GM19467 (cell line): ENCODE results near the gene GLYATL3.
A peak's percentile ranks its signal among the peaks of the same experiment; 100 is the strongest.

Source experiments
- ATAC-seq: cut with Tn5 transposase; IDR thresholded peaks from one replicate; pipeline ENCODE4 v1.9.1; 2021; ENCODE audit warnings: mild to moderate bottlenecking, moderate library complexity; ENCODE audit not compliant: unreplicated experiment

Gene GLYATL3

DNA sequence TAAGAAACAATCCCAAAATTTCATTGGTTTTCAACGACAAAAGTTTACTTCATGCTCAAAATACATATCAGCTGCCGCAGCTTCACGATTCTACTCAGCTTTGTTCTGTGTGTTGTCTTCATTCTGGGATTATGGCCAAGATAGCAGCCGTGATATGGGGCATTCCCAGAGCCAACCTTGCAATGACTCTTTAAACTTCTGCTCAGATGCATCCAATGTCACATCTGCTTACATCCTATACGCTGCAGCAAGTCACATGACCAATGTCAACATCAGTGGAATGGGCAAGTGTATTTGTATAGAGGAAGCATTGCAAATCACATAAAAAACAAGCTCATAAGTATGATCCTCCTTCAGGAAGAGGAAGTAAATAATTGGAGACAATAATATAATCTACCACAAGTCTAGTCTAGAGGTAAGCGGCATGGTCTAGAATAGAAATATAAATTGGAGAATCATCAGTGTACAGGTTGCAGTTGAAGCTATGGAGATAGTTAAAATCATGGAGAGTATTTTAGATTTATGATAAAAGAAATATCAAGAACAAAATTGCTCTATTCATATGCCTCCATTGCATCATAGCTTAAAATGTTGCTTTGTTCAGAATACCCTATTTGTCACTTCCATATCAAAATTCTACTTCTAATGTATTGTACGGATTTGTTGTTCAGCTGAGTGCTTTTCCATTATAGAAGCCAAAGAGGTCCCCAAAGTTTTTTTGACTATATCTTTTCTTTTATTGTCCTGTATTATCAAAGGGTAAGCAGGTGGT is 43.5 kb downstream of the GLYATL3 start:
- ATAC-seq = no peak

DNA sequence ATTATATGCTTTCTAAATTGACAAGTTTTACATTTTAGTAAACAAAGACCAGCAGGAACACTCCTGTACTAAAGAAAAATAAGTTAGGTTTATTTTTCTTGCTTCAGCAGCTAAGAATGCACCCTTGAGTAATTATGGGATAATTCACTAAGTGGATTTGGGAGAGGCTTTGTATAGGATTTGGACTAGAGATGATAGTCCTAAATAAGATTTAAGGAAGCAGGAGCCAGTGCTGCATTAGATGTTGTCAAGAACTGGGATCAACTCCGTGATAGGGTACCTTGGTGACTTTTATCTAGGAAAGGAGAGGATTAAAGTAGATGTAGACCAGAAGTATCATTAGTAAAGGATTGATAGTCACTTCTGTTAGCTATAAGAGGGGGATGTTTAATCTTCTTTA is 46.6 kb downstream of the GLYATL3 start:
- ATAC-seq = no peak

DNA sequence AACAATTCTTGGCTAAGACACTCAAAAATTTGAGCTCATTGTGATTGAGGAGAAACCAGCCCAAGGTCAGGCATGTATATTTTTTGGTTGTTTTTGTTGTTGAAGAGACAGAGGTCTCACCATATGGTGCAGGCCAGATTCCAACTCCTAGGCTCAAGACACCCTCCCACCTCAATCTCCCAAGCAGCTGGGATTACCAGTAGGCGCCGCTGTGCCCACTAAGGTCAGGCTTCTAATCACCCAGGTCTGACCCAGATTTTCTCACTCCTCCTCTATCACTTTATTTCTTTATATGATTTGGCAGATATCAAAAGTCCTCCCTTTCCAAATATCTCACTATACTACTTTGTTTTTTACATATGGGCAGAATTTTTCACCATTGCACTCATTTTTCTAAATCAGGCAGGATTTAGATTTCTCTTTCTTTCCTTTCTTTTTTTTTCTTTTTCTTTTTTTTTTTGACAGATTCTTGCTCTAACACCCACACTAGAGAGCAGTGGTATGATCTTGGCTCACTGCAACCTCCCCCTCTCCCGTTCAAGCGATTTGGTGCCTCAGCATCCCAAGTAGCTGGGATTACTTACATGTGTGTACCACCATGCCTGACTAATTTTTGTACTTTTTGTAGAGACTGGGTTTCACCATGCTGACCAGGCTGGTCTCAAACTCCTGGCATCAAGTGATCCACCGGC is 49.0 kb downstream of the GLYATL3 start:
- no peak for ATAC-seq

DNA sequence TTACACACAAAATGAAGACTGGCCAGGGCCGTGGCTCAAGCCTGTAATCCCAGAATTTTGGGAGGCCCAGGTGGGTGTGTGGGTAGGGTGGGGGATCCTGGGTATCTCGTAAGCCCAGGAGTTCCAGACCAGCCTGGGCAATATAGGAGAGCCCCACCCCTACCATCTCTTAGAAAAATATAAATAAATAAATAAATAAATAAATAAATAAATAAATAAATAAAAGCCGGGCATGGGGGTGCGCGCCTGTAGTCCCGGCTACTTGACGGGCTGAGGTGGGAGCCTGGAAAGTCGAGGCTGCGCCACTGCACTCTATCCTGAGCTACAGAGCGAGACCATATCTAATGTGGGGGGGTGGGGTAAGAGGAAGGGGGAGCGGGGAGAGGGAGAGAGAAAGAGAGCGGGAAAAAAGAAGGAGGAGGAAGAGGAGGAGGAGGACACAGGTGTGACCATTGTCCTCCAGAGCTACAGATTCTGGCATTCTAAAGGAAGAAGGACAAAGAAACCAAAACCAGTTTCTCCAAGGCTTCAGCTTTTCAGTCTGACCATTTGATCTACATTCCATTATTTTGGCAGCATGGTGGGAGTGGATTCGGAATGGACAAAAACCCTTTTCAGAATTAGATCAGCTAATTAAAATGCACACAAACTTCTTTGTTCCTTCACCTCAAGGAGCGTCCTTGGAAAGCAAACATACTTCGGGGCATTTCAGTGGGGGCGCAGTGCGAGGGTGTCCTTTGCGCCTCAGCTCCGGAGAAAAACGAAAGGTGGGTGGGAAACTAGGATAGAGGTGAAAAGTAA is 50.2 kb downstream of the GLYATL3 start:
- no peak for ATAC-seq

DNA sequence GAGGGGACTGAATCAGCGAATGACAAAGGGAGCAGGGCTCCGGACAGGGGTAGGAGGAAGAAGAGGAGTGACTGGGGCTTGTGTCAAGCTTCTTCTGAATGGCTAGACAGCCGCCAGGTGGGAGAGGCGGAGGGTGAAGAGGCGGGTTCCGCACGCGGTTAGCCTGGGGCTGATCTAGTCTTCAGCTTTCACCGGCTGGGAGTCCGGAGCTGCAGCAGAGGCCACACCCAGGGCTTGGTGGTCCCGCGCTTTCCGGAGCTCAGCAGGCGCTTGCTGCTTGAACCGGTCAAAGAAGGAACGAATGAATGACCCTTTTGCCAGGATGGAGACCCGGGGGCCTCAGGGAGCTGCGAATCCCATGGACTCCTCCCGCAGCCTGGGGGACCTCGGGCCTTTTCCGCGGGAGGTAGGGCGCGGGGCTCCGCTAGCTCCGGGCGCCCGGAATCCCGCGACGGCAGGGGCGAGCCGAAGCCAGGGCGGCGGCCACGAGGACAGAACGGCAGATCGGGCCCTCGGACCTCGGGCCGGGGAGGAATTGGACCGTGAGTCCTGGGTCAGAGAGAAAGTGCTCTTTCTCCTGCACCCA is 50.9 kb downstream of the GLYATL3 start, which contains the start of gene C6orf141:
TSS of gene C6orf141 (plus strand) at position 177 of the 586 bp plus-strand sequence. CDS start at position 302, 125 bp downstream.
- ATAC-seq = peak; percentile 64

DNA sequence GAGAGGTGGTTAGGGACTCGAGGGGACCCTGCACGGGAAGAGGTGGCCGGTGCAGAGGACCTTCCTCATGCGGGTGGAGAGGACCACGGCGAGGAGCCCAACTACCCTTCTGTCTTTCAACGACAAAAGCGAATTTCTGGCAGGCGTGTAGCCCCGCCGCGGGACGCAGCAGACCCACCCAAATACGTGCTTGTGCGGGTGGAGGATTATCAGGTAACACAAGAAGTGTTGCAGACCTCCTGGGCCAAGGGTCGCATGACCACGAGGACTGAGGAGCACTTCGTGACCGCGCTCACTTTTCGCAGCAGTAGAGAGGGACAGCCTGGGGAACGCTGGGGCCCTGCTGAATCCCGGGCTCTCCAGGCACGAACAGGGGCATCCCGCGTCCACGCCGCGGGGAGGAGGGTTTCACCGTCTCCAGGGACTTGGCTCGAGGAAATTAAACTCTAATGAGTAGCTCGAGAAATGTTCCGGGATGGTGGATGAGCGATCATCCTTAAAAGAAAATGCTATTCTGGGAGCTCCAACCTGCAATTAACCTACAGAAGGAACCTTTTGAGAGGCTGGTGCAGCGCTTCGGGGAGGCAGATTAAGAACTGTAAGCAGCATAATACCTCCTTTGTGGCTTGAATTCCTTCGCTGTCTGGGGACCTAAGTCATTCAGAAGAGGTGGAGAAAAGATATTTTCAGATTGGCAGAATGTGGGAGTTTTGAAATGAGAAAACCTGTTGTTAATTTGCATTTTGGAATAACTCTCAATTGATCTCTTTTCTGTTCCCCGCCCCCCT is 51.5 kb downstream of the GLYATL3 start:
- peak; percentile 33 for ATAC-seq

DNA sequence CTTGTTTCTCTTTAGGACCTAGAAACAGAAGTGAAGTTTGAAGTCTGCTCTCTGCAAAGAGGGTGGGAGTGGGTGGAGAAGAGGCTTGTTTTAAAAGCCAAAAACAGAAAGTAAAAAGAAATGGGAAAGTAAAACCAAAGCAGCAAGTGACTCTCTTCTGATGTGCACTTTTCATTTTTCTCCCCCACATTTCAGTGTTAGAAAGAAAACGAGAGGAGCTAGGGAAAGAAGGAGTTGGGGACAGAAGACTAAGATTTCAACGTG is 52.1 kb downstream of the GLYATL3 start:
- peak; percentile 49 for ATAC-seq

DNA sequence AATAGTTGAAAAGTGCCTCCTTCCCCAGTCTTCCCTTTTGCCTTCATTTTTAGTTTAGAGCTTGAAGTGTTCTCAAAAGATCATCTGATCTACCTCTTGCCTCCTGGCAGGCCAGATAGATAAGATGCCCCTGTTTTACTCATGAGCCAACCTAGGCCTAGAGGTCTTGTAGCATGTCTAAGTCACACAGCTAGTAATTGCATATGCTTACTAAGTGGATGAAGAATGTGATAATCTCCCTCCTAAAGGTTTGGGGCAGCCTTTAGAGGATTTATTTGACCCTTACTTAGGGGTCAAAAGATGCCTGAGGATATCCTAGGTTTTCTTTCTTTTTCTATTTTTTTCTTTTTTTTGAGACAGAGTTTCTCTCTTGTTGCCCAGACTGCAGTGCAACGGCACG is 52.9 kb downstream of the GLYATL3 start:
- no peak for ATAC-seq

DNA sequence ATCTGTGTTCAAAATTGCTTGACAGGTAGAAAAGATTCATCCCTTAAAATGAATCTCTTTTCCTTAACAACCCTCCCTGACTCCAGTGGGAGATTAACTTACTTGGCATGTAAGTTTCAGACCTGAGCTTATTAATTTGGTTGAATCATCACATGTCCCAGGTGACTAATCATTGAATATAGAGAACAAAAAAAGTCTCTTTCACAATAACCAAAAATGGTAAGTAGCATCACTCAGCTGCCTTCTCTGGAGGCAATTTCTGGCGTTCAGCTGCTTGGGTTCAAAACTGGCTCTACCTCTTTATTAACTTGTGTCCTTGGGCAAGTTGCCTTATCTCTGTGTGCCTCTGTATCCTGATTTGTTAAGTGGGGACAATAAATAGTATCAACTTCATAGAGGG is 53.7 kb downstream of the GLYATL3 start:
- no peak for ATAC-seq

DNA sequence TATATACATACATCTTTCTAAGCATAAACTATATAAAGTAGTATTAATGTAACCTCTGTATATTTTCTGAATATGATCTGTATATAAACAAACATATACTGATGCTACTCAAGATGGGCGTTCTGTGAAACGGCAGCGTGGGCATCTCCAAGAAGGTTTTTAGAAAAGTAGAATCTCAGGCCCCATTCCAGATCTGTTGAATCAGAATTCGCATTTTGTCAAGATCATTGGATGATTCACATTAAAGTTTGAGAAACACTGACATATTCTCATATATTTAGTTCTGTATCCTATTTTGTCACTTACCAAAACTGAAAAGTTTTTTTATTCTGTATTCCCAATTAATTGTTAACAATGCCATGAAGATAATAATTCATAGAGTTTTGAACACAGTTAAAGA is 56.2 kb downstream of the GLYATL3 start:
- ATAC-seq = no peak

DNA sequence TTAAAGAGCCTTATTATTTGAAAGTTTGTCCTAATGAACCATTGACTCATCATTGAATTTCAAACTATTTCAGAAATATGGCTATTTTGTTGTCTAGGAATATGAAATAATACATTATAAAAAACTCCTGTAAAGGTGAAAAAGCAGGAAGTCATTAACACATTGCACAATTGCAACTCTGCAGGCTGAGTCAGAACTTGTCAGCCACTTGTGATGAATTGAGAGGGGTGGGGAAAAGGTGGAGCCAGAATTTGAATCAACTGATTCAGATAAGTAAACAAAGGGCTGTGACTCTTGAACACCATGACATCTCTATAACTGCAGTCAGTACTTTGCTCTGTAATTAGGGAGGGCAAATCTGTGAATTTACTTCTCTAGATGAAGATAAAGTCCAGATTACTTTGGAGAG is 56.7 kb downstream of the GLYATL3 start:
- ATAC-seq = no peak

DNA sequence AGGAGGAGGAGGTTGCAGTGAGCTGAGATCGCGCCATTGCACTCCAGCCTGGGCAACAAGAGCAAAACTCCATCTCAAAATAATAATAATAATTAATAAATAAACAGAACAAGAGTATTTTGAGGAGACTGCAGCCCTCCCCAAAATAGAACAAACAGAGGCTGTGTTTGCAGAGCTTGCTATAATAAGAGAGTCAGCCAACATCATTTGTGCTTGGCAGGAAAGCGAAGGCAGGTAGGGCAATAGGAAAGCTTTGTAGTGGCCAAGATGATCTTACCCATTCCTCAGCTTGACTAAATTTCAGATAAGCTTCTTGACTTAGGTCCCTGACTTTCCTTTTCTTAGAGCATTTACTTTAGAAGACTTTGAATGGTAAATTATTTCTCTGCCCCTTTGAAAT is 57.5 kb downstream of the GLYATL3 start:
- no peak for ATAC-seq

DNA sequence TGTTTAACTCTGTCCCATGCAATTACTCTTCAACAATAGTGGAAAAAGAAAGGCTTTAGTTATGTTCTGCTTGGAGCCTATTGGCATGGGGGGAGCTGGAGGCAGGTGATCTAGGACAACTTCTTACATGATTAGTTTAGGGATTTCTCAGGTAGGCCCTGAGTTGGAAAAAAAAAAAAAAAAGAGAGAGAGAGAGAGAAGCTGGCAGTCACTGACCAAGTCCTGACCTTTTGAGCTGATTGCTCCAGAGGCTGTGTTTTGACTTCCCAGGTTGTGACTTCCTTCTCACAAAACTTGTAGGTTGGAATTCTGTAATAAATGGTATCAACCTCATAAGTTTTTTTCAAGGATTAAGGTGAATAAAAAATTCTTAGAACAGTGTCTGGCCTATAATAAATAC is 58.5 kb downstream of the GLYATL3 start:
- no peak for ATAC-seq

DNA sequence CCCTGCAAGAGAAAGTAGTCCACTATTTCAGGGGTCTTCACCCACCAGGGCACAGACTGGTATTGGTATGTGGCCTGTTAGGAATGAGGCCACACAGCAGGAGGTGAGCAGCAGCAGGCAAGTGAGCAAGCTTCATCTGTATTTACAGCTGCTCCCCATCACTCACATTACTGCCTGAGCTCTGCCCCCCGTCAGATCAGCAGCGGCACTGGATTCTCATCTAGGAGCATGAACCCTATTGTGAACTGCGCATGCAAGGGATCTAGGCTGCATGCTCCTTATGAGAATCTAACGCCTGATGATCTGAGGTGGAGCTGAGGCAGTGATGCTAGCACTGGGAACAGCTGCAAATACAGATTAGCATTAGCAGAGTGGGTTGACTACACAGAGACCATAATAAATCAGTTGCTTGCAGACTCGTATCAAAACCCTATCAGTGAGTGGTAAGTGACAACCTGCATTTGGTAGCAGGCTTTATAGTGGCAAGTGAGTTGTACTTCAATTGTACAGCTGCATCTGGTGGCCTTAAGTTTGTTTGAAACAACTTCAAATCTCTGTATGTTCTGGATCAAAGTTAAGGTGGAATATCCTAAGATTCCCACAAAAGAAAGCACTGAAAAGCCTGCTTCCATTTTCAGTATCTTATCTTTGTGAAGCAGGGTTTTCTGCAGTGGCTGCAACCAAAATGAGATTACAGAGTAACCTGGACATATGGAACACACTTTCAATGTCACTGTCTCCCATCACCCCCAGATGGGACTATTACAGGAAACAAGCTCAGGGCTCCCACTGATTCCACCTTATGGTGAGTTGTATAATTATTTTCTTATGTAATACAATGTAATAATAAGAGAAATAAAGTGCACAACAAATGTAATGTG is 63.5 kb downstream of the GLYATL3 start:
- ATAC-seq = no peak

DNA sequence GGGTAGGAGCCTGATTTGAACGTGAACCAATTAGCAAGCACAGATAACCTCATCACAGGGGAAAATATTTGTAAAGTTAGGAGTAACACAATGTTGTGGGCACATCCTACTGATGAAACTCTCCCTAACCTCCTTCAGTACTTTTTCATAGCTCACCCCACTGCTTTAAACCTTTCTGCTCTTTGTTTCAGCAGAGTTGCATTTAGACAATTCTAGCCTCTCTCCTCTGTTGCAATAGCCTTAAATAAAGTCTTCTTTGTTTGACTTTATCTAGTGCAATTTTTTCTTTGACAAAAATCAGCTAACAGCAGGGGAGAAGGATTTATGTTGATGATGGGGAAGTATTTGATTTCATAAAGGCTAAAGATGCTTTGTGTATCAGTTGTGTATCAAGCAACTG is 64.8 kb downstream of the GLYATL3 start:
- no peak for ATAC-seq

DNA sequence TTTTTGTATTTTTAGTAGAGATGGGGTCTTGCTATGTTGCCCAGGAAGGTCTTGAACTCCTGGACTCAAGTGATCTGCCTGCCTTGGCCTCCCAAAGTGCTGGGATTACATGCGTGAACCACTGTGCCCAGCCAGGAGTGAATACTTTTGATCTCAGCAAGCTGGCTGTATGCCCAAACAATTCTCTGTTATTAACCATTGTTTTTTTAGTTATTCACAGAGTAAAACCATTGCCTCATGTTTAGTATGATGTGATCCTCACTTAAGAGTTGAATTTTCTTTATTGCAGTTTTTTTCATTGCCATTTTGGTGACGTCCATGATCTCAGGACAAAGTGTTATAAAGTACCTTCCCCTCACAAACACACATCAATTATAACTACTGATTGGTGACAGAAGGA is 65.5 kb downstream of the GLYATL3 start:
- ATAC-seq = no peak

DNA sequence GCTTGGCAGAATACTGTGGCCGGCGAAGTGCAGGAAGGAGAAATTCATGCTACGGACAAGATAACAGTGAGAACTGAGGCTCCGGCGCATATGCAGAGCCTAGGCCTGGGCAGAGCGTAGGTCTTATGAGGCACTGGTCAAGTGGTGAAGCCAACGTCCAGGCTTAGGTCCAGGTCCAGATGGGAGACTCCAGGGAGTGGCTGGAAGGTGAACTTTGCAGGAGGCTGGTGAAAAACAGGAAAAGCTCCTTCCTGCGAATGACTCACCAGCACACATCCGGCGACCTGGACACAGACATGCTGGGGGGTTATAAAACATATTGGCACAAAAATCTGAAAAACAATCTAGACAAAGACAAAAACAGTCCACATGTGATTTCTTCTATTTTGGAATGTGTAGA is 66.1 kb downstream of the GLYATL3 start:
- no peak for ATAC-seq

DNA sequence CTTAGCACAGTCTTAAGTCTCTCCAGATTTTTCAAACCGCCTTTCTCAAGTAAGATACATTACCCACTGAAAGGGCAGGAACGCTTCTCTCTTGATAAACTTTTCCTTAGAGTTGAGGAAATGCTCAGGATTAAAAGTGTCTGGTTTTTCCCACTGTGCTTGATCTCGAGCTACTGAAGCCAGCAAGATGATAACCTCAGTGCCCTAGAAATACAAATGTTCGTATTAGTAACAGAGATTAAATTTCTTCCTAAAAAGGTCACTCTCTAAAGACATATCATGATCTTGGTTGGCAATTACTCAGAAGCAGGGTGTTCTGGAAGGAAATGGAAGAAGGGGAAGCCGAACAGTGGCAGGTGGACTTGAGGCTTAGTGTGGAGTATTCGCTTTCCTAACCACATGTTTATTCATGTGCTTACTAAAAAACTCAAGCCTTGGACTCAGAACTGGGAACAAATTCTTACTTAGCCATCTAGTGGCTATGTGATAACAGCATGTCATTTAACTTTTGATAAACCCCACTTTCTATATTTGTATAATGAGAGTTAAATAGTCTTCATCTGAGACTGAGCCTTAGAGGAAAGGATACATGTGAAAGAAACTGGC is 70.9 kb downstream of the GLYATL3 start:
- ATAC-seq = no peak

DNA sequence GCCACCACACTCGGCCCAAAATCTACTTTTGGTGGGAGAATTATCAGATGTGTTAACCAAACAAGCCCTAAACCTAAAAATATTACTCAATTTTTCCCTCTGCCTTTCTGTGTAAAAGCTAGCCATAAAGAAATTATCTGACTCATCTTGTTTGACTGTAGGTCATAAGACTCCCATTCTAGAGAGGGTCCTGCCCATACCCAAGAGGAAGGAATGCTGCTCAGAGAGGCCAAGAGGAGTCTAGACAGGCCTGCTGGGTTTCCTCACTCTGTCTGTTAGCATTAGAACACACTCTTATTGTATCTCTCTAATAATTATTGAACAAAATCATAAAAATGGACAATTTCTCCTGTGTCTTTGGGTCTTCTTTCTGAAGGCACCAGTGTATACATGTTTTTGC is 76.9 kb downstream of the GLYATL3 start:
- ATAC-seq = no peak
